Left ventricle myocardium inferior (tissue), 1 donor: ENCODE measurements around the gene TAF4B. TPM values are rescaled to one million over a fixed set of nuclear protein-coding genes. Genes with fewer than 3 reads are reported as not detected.

Experiments used
- DNase-seq: peaks from one replicate; pipeline ENCODE4 v3.0.0-alpha.2; 2020
- H3K27ac ChIP-seq: fragments of 200-600 bp; replicated peaks from 2 replicates; pipeline ENCODE4 v1.8.0; 2021
- H3K27me3 ChIP-seq: fragments of 200-600 bp; 2 replicates; pipeline ENCODE4 v1.8.0; 2021; ENCODE audit warnings: low read depth
- H3K36me3 ChIP-seq: fragments of 200-600 bp; 2 replicates; pipeline ENCODE4 v1.8.0; 2021
- H3K4me1 ChIP-seq: fragments of 200-600 bp; 2 replicates; pipeline ENCODE4 v1.8.0; 2021
- H3K4me3 ChIP-seq: fragments of 200-600 bp; 2 replicates; pipeline ENCODE4 v1.8.0; 2021; ENCODE audit warnings: mild to moderate bottlenecking, moderate library complexity
- H3K9me3 ChIP-seq: fragments of 200-600 bp; replicated peaks from 2 replicates; pipeline ENCODE4 v1.8.0; 2021
- intact Hi-C: fragments of 100-400 bp; cut with micrococcal nuclease; formaldehyde crosslinking; loops from one replicate; pipeline ENCODE4 v1.11.0; 2022
- total RNA-seq: library from RNA; stranded (reverse); fragmentation: NEBNext Ultra II Directional; extraction: Animal tissue kit (Norgen Biotek cat#: 25700); gene quantifications from one replicate; pipeline ENCODE4 v1.2.1, GENCODE V29; 2021
- TF ChIP-seq, protein P1 (sequence below): fragments of 200-600 bp; IDR thresholded peaks from 2 replicates; pipeline ENCODE4 v1.8.0; 2021; ENCODE audit warnings: antibody characterized with exemption, mild to moderate bottlenecking, borderline replicate concordance
- donor health status: DM: no; HTN: yes; CAD: no; lungs with severe emphysema.

Gene TAF4B
- total RNA-seq, 1 donor from 2014 or later, result 1.1 TPM

DNA sequence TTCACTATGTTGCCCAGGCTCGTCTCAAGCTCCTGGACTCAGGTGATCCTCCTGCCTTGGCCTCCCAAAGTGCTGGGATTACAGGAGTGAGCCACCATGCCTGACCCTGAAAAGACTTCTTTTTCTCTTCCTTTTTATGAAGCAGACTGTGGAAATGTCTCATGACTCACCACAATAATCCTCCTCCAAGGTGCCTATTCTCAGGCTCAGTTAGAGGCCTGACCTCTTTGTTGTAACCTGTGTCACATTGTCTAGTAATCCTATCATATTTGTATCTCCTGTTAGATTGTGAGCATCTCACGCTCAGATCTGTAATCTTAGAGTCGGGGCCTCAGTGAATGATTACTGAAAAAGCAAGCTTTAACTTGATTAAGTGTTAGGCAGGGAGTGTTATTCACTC, 18.3 kb upstream of the TAF4B start:
- Histone ChIP-seq H3K36me3 (no peaks in the 10 kb centered on the region), H3K4me3 (no peak overlapping the region), H3K9me3 (no peaks in the 10 kb centered on the region), H3K4me1 (no peaks in the 10 kb centered on the region), H3K27me3 (peaks cover 3% of the 10 kb centered on the region), H3K27ac (no peak overlapping the region)
- no peak for DNase-seq
- TF ChIP-seq, protein P1, sequence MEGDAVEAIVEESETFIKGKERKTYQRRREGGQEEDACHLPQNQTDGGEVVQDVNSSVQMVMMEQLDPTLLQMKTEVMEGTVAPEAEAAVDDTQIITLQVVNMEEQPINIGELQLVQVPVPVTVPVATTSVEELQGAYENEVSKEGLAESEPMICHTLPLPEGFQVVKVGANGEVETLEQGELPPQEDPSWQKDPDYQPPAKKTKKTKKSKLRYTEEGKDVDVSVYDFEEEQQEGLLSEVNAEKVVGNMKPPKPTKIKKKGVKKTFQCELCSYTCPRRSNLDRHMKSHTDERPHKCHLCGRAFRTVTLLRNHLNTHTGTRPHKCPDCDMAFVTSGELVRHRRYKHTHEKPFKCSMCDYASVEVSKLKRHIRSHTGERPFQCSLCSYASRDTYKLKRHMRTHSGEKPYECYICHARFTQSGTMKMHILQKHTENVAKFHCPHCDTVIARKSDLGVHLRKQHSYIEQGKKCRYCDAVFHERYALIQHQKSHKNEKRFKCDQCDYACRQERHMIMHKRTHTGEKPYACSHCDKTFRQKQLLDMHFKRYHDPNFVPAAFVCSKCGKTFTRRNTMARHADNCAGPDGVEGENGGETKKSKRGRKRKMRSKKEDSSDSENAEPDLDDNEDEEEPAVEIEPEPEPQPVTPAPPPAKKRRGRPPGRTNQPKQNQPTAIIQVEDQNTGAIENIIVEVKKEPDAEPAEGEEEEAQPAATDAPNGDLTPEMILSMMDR, result no peak
- intact Hi-C loops, result no loop called here

DNA sequence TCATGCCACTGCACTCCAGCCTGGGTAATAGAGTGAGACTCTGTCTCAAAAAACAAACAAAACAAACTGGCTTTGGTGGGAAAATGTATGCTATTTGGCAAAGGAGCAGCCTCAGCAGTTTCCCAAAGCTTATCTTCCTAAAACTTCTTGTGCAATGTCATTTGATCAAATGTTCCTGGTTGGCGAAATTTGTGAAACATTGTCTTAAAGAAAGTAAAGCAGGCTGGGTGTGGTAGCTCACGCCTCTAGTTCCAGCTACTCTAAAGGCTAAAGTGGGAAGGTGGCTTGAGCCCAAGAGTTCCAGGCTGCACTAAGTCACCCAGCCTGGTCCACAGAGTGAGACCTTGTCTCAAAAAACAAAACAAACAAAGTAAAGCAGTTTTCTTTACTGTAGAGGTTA, 17.3 kb upstream of the TAF4B start:
- H3K27ac ChIP-seq, result no peak overlapping the region
- H3K4me1 ChIP-seq, result no peaks in the 10 kb centered on the region
- DNase-seq, result no peak
- no peak overlapping the region for H3K4me3 ChIP-seq
- peaks cover 9% of the 10 kb centered on the region for H3K27me3 ChIP-seq
- intact Hi-C loops, result no loop called here
- TF ChIP-seq, protein P1, result no peak
- no peaks in the 10 kb centered on the region for H3K36me3 ChIP-seq
- H3K9me3 ChIP-seq, result no peaks in the 10 kb centered on the region

DNA sequence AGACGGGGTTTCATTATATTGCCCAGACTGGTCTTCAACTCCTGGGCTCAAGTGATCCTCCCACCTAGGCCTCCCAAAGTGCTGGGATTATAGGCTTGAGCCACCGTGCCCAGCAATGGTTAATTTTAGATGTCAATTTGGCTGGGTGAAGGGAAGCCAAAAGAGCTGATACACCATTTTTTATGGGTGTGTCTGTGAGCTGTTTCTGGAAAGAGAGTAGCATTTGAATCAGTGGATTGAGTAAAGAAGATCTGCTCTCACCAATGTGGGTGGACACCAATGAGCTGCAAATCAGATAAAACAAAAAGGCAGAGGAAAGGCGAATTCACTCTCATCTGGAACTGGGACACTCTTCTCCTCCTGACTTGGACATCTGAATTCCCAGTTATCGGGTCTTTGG, 16.1 kb upstream of the TAF4B start:
- TF ChIP-seq, protein P1, result no peak

DNA sequence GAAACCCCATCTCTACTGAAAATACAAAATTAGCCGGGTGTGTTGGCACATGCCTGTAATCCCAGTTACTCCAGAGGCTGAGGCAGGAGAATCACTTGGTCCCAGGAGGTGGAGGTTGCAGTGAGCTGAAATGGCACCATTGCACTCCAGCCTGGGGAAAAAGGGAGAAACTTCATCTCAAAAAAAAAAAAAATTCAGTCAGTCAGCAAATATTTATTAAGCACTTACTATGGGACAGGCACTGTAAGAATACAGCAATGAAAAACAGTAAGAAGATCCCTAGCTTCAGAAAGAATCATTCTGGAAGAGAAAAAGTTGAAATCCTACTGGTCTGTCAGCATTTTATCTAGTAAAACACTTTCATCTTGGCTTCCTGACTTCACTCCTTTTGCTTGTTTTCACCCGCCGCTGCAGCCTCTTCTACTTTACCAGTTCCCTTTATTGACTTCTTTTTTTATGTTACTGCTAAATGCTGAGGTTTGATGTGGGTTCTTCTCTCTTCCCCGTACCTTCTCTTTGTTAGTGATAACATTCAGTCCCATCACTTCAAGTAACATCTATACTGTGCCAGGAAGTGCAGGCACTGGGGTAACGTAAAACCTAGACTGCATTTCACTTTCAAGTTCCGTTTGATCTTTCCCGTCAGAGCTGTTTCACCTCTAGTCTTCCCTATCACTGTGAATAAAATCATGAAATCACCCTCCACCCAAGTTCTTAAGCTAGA, 10.8 kb upstream of the TAF4B start:
- intact Hi-C loops, result no loop called here
- H3K36me3 ChIP-seq, result no peaks in the 10 kb centered on the region
- H3K27ac ChIP-seq, result no peak overlapping the region
- TF ChIP-seq, protein P1, result no peak
- no peaks in the 10 kb centered on the region for H3K4me1 ChIP-seq
- DNase-seq, result no peak
- peaks cover 17% of the 10 kb centered on the region for H3K27me3 ChIP-seq
- no peak overlapping the region for H3K4me3 ChIP-seq
- H3K9me3 ChIP-seq, result no peaks in the 10 kb centered on the region

More for the DNA sequence above, 16.1 kb upstream of the TAF4B start:
- Histone ChIP-seq H3K9me3 (no peaks in the 10 kb centered on the region), H3K4me3 (no peak overlapping the region), H3K27ac (no peak overlapping the region), H3K4me1 (no peaks in the 10 kb centered on the region), H3K36me3 (no peaks in the 10 kb centered on the region), H3K27me3 (peaks cover 17% of the 10 kb centered on the region)
- intact Hi-C loops, result no loop called here
- DNase-seq, result no peak

DNA sequence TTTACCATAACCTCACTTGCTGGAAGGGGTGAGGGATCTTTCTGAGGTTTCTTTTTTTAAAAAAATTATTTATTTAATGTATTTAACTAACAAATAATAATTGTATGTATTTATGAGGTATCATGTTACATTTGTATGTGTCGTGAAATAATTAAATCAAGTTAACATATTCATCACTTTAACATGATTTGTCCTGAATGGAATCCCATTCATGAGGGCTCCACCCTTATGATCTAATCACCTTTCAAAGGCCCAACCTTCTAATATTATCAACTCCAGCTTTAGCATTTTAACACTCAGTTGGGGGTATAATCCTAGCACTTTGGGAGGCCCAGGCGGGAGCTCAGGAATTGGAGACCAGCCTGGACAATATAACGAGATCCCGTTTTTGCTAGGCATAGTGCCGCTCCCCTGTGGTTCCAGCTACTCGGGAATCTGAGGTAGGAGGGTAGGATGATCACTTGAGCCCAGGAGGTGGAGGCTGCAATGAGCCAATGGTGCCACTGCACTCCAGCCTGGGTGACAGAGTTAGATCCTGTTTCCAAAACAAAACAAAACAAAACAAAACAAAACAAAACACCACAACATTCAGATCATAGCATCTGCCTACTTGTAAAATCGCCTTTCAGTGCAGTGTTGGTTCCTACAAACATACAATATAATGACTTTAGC, 1.1 kb upstream of the TAF4B start:
- no peak for DNase-seq
- Histone ChIP-seq H3K4me3 (no peak overlapping the region), H3K9me3 (no peaks in the 10 kb centered on the region), H3K27me3 (peaks cover 9% of the 10 kb centered on the region), H3K4me1 (peaks cover 31% of the 10 kb centered on the region), H3K36me3 (no peaks in the 10 kb centered on the region), H3K27ac (no peak overlapping the region)
- intact Hi-C loops, result no loop called here
- TF ChIP-seq, protein P1, result no peak
